Measurements from ENCODE around the gene RET. TPM values are rescaled to one million over a fixed set of nuclear protein-coding genes. Genes with fewer than 3 reads are reported as not detected.
A peak's percentile ranks its signal among the peaks of the same experiment; 100 is the strongest.

Gene RET
- total and polyA plus RNA-seq, 7 donors: 1.8 to 6.5 (median 3.9) TPM; not detected in 2

DNA sequence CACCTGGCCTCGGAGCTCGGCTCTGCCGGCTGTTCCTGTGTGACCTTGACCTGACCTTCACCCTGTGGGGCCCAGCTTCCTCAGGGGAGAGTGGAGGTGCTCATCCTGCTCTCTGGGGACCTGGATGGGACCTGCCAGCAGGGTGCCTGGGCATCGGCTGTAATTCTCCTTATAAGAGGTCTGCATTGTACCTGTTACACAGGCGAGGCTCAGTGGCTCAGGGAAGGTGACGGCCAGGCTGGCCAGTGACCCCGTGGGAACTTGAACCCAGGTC, 29.0 kb downstream of the RET start:
- Histone ChIP-seq H3K4me3 (peak overlapping the region in 1 of 4 donors; percentile 60), H3K36me3 (no peaks in the 10 kb centered on the region), H3K9me3 (no peaks in the 10 kb centered on the region), H3K27me3 (peaks cover 4 to 14% (median 6%) of the 10 kb centered on the region in 3 donors), H3K27ac (no peak overlapping the region), H3K4me1 (peaks cover 0 to 16% (median 12%) of the 10 kb centered on the region in 4 donors)
- intact Hi-C loops (cut with DNase I): loop anchor here (1.0 kb wide), 2 partner anchors 240 to 353 kb away; no protein-coding TSS in a partner anchor
- TF ChIP-seq POLR2AphosphoS5 (IDR thresholded peaks at IDR 0.05) (no peak), POLR2A (IDR thresholded peaks at IDR 0.05) (no peak), EP300 (IDR thresholded peaks at IDR 0.05) (no peak)
- TF ChIP-seq, protein P1, sequence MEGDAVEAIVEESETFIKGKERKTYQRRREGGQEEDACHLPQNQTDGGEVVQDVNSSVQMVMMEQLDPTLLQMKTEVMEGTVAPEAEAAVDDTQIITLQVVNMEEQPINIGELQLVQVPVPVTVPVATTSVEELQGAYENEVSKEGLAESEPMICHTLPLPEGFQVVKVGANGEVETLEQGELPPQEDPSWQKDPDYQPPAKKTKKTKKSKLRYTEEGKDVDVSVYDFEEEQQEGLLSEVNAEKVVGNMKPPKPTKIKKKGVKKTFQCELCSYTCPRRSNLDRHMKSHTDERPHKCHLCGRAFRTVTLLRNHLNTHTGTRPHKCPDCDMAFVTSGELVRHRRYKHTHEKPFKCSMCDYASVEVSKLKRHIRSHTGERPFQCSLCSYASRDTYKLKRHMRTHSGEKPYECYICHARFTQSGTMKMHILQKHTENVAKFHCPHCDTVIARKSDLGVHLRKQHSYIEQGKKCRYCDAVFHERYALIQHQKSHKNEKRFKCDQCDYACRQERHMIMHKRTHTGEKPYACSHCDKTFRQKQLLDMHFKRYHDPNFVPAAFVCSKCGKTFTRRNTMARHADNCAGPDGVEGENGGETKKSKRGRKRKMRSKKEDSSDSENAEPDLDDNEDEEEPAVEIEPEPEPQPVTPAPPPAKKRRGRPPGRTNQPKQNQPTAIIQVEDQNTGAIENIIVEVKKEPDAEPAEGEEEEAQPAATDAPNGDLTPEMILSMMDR (IDR thresholded peaks at IDR 0.05): no peak
- WGBS, 2 donors: 44 to 48% methylated on average over 7 of the region's 7 CpGs
- DNase-seq: no peak

GRCh38 chr10:43106256-43107091, 29.6 kb downstream of the RET start:
- no peaks in the 10 kb centered on the region for H3K36me3 ChIP-seq
- H3K4me1 ChIP-seq: peaks cover 0 to 16% (median 12%) of the 10 kb centered on the region in 4 donors
- peaks cover 4 to 14% (median 6%) of the 10 kb centered on the region in 3 donors for H3K27me3 ChIP-seq
- no peak overlapping the region for H3K4me3 ChIP-seq
- WGBS, 2 donors: 88 to 89% methylated on average over 28 of the region's 28 CpGs
- no peaks in the 10 kb centered on the region for H3K9me3 ChIP-seq
- H3K27ac ChIP-seq: no peak overlapping the region
- no peak for DNase-seq
- intact Hi-C loops (cut with DNase I): no loop called here
- TF ChIP-seq POLR2A (IDR thresholded peaks at IDR 0.05) (no peak), POLR2AphosphoS5 (IDR thresholded peaks at IDR 0.05) (no peak), EP300 (IDR thresholded peaks at IDR 0.05) (no peak)
- TF ChIP-seq, protein P1 (IDR thresholded peaks at IDR 0.05): no peak

DNA sequence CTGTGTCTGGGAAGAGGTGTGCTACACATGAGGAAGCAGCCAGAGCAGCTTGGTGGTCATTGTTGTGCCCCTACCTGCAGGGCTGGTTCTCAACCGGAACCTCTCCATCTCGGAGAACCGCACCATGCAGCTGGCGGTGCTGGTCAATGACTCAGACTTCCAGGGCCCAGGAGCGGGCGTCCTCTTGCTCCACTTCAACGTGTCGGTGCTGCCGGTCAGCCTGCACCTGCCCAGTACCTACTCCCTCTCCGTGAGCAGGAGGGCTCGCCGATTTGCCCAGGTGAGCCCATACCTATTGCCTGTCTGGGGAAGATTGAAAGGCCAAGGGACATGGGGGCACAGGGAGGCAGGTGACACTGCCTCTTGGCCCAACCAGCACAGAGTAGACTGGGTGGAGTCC, 32.1 kb downstream of the RET start:
- H3K27ac ChIP-seq: no peak overlapping the region
- TF ChIP-seq, protein P1 (IDR thresholded peaks at IDR 0.05): no peak
- TF ChIP-seq EP300 (IDR thresholded peaks at IDR 0.05): no peak
- no peak for TF ChIP-seq POLR2A (IDR thresholded peaks at IDR 0.05)
- TF ChIP-seq POLR2AphosphoS5 (IDR thresholded peaks at IDR 0.05): no peak
- WGBS, 2 donors: 96 to 97% methylated on average over 12 of the region's 12 CpGs
- H3K27me3 ChIP-seq: peaks cover 4 to 12% (median 6%) of the 10 kb centered on the region in 3 donors
- no peaks in the 10 kb centered on the region for H3K36me3 ChIP-seq
- peaks cover 0 to 16% (median 12%) of the 10 kb centered on the region in 4 donors for H3K4me1 ChIP-seq
- H3K4me3 ChIP-seq: no peak overlapping the region
- DNase-seq: no peak
- H3K9me3 ChIP-seq: no peaks in the 10 kb centered on the region
- intact Hi-C loops (cut with DNase I): no loop called here

GRCh38 chr10:43109671-43110249, 32.9 kb downstream of the RET start:
- Histone ChIP-seq H3K9me3 (no peaks in the 10 kb centered on the region), H3K27me3 (peaks cover under 1 to 4% (median 1%) of the 10 kb centered on the region in 3 donors), H3K4me3 (no peak overlapping the region), H3K4me1 (peaks cover 0 to 11% (median 8%) of the 10 kb centered on the region in 4 donors), H3K36me3 (no peaks in the 10 kb centered on the region), H3K27ac (no peak overlapping the region)
- DNase-seq: no peak
- intact Hi-C loops (cut with DNase I): no loop called here
- TF ChIP-seq, protein P1 (IDR thresholded peaks at IDR 0.05): no peak
- TF ChIP-seq POLR2AphosphoS5 (IDR thresholded peaks at IDR 0.05) (no peak), POLR2A (IDR thresholded peaks at IDR 0.05) (no peak), EP300 (IDR thresholded peaks at IDR 0.05) (no peak)
- 83 to 84% methylated on average over 20 of the region's 20 CpGs for WGBS, 2 donors

Measured in sigmoid colon (tissue), 7 donors.